Mucosa of stomach (tissue), 1 donor: ENCODE results near the gene BOD1L1.

Experiments
- H3K27me3 ChIP-seq: one replicate; pipeline ENCODE4 v1.7.0; 2013; ENCODE audit warnings: mild to moderate bottlenecking, low read length; ENCODE audit not compliant: control insufficient read depth, insufficient read depth
- H3K36me3 ChIP-seq: one replicate; pipeline ENCODE4 v1.7.0; 2013; ENCODE audit warnings: low read length; ENCODE audit not compliant: control insufficient read depth, insufficient read depth
- H3K4me1 ChIP-seq: one replicate; pipeline ENCODE4 v1.7.0; 2013; ENCODE audit warnings: mild to moderate bottlenecking, low read length; ENCODE audit not compliant: control insufficient read depth, insufficient read depth
- H3K4me3 ChIP-seq: one replicate; pipeline ENCODE4 v1.7.0; 2013; ENCODE audit warnings: low read length
- H3K9ac ChIP-seq: one replicate; pipeline ENCODE4 v1.7.0; 2013; ENCODE audit warnings: mild to moderate bottlenecking, low read length, moderate library complexity
- H3K9me3 ChIP-seq: one replicate; pipeline ENCODE4 v1.7.0; 2013; ENCODE audit warnings: mild to moderate bottlenecking, low read length, moderate library complexity; ENCODE audit not compliant: control insufficient read depth
- donor health status: Pancreatic carcinoma.

The BOD1L1 gene

GRCh38 chr4:13541720-13542576 is 85.6 kb downstream of the BOD1L1 start:
- no peak overlapping the region for H3K9ac ChIP-seq
- peaks cover 99% of the 10 kb centered on the region for H3K27me3 ChIP-seq
- H3K4me1 ChIP-seq: peaks cover 19% of the 10 kb centered on the region
- no peaks in the 10 kb centered on the region for H3K9me3 ChIP-seq
- H3K4me3 ChIP-seq: no peak overlapping the region
- no peaks in the 10 kb centered on the region for H3K36me3 ChIP-seq

GRCh38 chr4:13541176-13541604 is 86.3 kb downstream of the BOD1L1 start:
- H3K4me3 ChIP-seq: no peak overlapping the region
- H3K4me1 ChIP-seq: peaks cover 16% of the 10 kb centered on the region
- no peaks in the 10 kb centered on the region for H3K9me3 ChIP-seq
- H3K27me3 ChIP-seq: peaks cover 99% of the 10 kb centered on the region
- no peak overlapping the region for H3K9ac ChIP-seq
- no peaks in the 10 kb centered on the region for H3K36me3 ChIP-seq

GRCh38 chr4:13540446-13541175 is 86.9 kb downstream of the BOD1L1 start:
- H3K4me1 ChIP-seq: peaks cover 16% of the 10 kb centered on the region

GRCh38 chr4:13539619-13540445 is 87.7 kb downstream of the BOD1L1 start:
- peaks cover 16% of the 10 kb centered on the region for H3K4me1 ChIP-seq
- no peaks in the 10 kb centered on the region for H3K36me3 ChIP-seq
- peak overlapping the region; percentile 15 for H3K9ac ChIP-seq
- no peaks in the 10 kb centered on the region for H3K9me3 ChIP-seq
- H3K4me3 ChIP-seq: no peak overlapping the region
- H3K27me3 ChIP-seq: peaks cover 99% of the 10 kb centered on the region

More at GRCh38 chr4:13540446-13541175, 86.9 kb downstream of the BOD1L1 start:
- peaks cover 100% of the 10 kb centered on the region for H3K27me3 ChIP-seq
- H3K36me3 ChIP-seq: no peaks in the 10 kb centered on the region
- no peak overlapping the region for H3K4me3 ChIP-seq
- H3K9me3 ChIP-seq: no peaks in the 10 kb centered on the region
- H3K9ac ChIP-seq: peak overlapping the region; percentile 15

GRCh38 chr4:13539047-13539618 is 88.4 kb downstream of the BOD1L1 start:
- Histone ChIP-seq H3K4me3 (no peak overlapping the region), H3K9me3 (no peaks in the 10 kb centered on the region), H3K4me1 (peaks cover 16% of the 10 kb centered on the region), H3K9ac (no peak overlapping the region), H3K36me3 (no peaks in the 10 kb centered on the region), H3K27me3 (peaks cover 99% of the 10 kb centered on the region)

- H3K36me3 ChIP-seq: no peaks in the 10 kb centered on the region
- no peaks in the 10 kb centered on the region for H3K9me3 ChIP-seq
- H3K4me3 ChIP-seq: no peak overlapping the region
- peak overlapping the region; percentile 17 for H3K9ac ChIP-seq
- H3K27me3 ChIP-seq: peaks cover 99% of the 10 kb centered on the region
- H3K4me1 ChIP-seq: peaks cover 13% of the 10 kb centered on the region
Measured at GRCh38 chr4:13538427-13538973, 89.0 kb downstream of the BOD1L1 start.

- peaks cover 11% of the 10 kb centered on the region for H3K4me1 ChIP-seq
- no peaks in the 10 kb centered on the region for H3K9me3 ChIP-seq
- H3K9ac ChIP-seq: peak overlapping the region; percentile 22
- peaks cover 97% of the 10 kb centered on the region for H3K27me3 ChIP-seq
- no peaks in the 10 kb centered on the region for H3K36me3 ChIP-seq
- no peak overlapping the region for H3K4me3 ChIP-seq
Measured at GRCh38 chr4:13537832-13538177, 89.7 kb downstream of the BOD1L1 start.

GRCh38 chr4:13537011-13537831 is 90.3 kb downstream of the BOD1L1 start:
- Histone ChIP-seq H3K9me3 (no peaks in the 10 kb centered on the region), H3K4me3 (no peak overlapping the region), H3K27me3 (peaks cover 97% of the 10 kb centered on the region), H3K4me1 (peaks cover 11% of the 10 kb centered on the region), H3K9ac (peak overlapping the region; percentile 22), H3K36me3 (no peaks in the 10 kb centered on the region)

- peaks cover 11% of the 10 kb centered on the region for H3K4me1 ChIP-seq
- H3K9me3 ChIP-seq: no peaks in the 10 kb centered on the region
- H3K4me3 ChIP-seq: no peak overlapping the region
- peaks cover 96% of the 10 kb centered on the region for H3K27me3 ChIP-seq
- no peaks in the 10 kb centered on the region for H3K36me3 ChIP-seq
- no peak overlapping the region for H3K9ac ChIP-seq
Measured at GRCh38 chr4:13536607-13537006, 90.9 kb downstream of the BOD1L1 start.

GRCh38 chr4:13535708-13536361 is 91.7 kb downstream of the BOD1L1 start:
- Histone ChIP-seq H3K9ac (no peak overlapping the region), H3K4me3 (no peak overlapping the region), H3K36me3 (no peaks in the 10 kb centered on the region), H3K27me3 (peaks cover 96% of the 10 kb centered on the region), H3K4me1 (peaks cover 11% of the 10 kb centered on the region), H3K9me3 (no peaks in the 10 kb centered on the region)
